Mammary epithelial cell (primary cell): Measurements from ENCODE around the gene TRIM56.
"Not testable (repeated sequence)": the region's sequence is repeated elsewhere in the genome, so short reads cannot be mapped to it uniquely, and the experiment has no call there.

Experiments used
- EZH2 ChIP-seq: IDR thresholded peaks from 2 replicates; pipeline ENCODE4 v1.6.1; 2012; ENCODE audit warnings: low read length, inconsistent platforms, borderline replicate concordance
- TF ChIP-seq, protein P1 (sequence below), 2 donors: IDR thresholded peaks in 1 of 2; conservative IDR thresholded peaks in 1 of 2; 2 replicates each; pipeline ENCODE4 v1.5.1; 2011 to 2012; ENCODE audit warnings: inconsistent platforms in 2 of 2, low read length in 2 of 2, mild to moderate bottlenecking in 2 of 2, control low read depth in 1 of 2, low read depth in 1 of 2; ENCODE audit not compliant: insufficient read depth in 1 of 2; ENCODE audit errors: extremely low read depth in 1 of 2

GRCh38 chr7:101121631-101121990 is 36.3 kb downstream of the TRIM56 start:
- TF ChIP-seq, protein P1, sequence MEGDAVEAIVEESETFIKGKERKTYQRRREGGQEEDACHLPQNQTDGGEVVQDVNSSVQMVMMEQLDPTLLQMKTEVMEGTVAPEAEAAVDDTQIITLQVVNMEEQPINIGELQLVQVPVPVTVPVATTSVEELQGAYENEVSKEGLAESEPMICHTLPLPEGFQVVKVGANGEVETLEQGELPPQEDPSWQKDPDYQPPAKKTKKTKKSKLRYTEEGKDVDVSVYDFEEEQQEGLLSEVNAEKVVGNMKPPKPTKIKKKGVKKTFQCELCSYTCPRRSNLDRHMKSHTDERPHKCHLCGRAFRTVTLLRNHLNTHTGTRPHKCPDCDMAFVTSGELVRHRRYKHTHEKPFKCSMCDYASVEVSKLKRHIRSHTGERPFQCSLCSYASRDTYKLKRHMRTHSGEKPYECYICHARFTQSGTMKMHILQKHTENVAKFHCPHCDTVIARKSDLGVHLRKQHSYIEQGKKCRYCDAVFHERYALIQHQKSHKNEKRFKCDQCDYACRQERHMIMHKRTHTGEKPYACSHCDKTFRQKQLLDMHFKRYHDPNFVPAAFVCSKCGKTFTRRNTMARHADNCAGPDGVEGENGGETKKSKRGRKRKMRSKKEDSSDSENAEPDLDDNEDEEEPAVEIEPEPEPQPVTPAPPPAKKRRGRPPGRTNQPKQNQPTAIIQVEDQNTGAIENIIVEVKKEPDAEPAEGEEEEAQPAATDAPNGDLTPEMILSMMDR (conservative IDR thresholded peaks at IDR 0.05 in 1 of 2, IDR thresholded peaks at IDR 0.05 in 1 of 2; ENCODE audit: extremely low read depth in 1 of 2, insufficient read depth in 1 of 2, low read depth in 1 of 2, low read length in 2 of 2), result not testable (repeated sequence)
- not testable (repeated sequence) for TF ChIP-seq EZH2
